ENCODE data around the gene MAP3K12. TPM values are rescaled to one million over a fixed set of nuclear protein-coding genes. Genes with fewer than 3 reads are reported as not detected.

The MAP3K12 gene
- polyA plus RNA-seq, 1 experiment = 35.7 TPM

GRCh38 chr12:53530920-53531319, 31.7 kb upstream of the MAP3K12 start:
- DNase-seq (ENCODE audit: low read depth, low spot score) = no peak
- POLR2A ChIA-PET = no interaction called here
- TF ChIP-seq, protein P1, sequence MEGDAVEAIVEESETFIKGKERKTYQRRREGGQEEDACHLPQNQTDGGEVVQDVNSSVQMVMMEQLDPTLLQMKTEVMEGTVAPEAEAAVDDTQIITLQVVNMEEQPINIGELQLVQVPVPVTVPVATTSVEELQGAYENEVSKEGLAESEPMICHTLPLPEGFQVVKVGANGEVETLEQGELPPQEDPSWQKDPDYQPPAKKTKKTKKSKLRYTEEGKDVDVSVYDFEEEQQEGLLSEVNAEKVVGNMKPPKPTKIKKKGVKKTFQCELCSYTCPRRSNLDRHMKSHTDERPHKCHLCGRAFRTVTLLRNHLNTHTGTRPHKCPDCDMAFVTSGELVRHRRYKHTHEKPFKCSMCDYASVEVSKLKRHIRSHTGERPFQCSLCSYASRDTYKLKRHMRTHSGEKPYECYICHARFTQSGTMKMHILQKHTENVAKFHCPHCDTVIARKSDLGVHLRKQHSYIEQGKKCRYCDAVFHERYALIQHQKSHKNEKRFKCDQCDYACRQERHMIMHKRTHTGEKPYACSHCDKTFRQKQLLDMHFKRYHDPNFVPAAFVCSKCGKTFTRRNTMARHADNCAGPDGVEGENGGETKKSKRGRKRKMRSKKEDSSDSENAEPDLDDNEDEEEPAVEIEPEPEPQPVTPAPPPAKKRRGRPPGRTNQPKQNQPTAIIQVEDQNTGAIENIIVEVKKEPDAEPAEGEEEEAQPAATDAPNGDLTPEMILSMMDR (IDR thresholded peaks at IDR 0.05; ENCODE audit: low read depth, low read length) = no peak
- H3K9me3 ChIP-seq (ENCODE audit: control insufficient read depth, insufficient read depth, low read length) = no peaks in the 10 kb centered on the region
- no peak overlapping the region for H3K4me3 ChIP-seq (ENCODE audit: low read depth, low read length)
- CTCF ChIA-PET = interaction anchor here (1.8 kb wide), 1 partner anchor 13 kb away, joined by 6 read pairs; no protein-coding TSS in a partner anchor
- H3K27ac ChIP-seq (ENCODE audit: low read depth, low read length) = no peak overlapping the region
- no peaks in the 10 kb centered on the region for H3K27me3 ChIP-seq (ENCODE audit: control insufficient read depth, insufficient read depth, low read length)

GRCh38 chr12:53530061-53530460, 30.8 kb upstream of the MAP3K12 start:
- no peaks in the 10 kb centered on the region for H3K27me3 ChIP-seq (ENCODE audit: control insufficient read depth, insufficient read depth, low read length)
- TF ChIP-seq, protein P1 (IDR thresholded peaks at IDR 0.05; ENCODE audit: low read depth, low read length) = no peak
- ChIA-PET CTCF (interaction anchor here (1.0 to 2.0 kb wide), 2 partner anchors 13 to 146 kb away, joined by 3 to 12 read pairs; partner anchors contain the start of gene ATP5MC2), POLR2A (no interaction called here)
- DNase-seq (ENCODE audit: low read depth, low spot score) = no peak
- H3K9me3 ChIP-seq (ENCODE audit: control insufficient read depth, insufficient read depth, low read length) = no peaks in the 10 kb centered on the region
- H3K4me3 ChIP-seq (ENCODE audit: low read depth, low read length) = no peak overlapping the region
- H3K27ac ChIP-seq (ENCODE audit: low read depth, low read length) = no peak overlapping the region

DNA sequence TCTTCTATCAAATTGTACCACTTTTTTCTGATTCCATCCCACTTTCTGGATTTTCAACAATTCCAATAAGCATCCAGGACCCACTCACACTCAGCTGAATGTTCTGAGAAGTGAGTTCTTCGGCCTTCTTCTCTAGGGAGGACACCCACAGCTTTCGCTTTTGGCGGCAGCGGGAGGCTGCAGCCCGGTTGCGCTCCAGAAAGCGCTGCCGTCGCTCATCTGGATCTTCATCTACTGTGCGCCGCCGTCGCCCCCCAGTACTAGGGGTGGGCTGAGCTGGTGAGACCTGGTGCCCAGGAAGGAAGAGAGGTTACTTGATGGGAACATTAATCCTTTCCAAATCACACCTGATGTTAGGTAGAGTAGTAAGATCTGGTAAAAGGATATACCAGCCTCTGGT, 25.2 kb upstream of the MAP3K12 start:
- POLR2A ChIA-PET = no interaction called here
- TF ChIP-seq, protein P1 (IDR thresholded peaks at IDR 0.05; ENCODE audit: low read depth, low read length) = no peak
- no peaks in the 10 kb centered on the region for H3K9me3 ChIP-seq (ENCODE audit: control insufficient read depth, insufficient read depth, low read length)
- H3K27ac ChIP-seq (ENCODE audit: low read depth, low read length) = no peak overlapping the region
- H3K4me3 ChIP-seq (ENCODE audit: low read depth, low read length) = no peak overlapping the region
- H3K27me3 ChIP-seq (ENCODE audit: control insufficient read depth, insufficient read depth, low read length) = no peaks in the 10 kb centered on the region
- DNase-seq (ENCODE audit: low read depth, low spot score) = no peak
- CTCF ChIA-PET = interaction anchor here (0.6 kb wide), 1 partner anchor 14 kb away, joined by 3 read pairs; no protein-coding TSS in a partner anchor

GRCh38 chr12:53523131-53523530, 23.9 kb upstream of the MAP3K12 start:
- H3K9me3 ChIP-seq (ENCODE audit: control insufficient read depth, insufficient read depth, low read length) = no peaks in the 10 kb centered on the region
- no peak for DNase-seq (ENCODE audit: low read depth, low spot score)
- no peak overlapping the region for H3K4me3 ChIP-seq (ENCODE audit: low read depth, low read length)
- TF ChIP-seq, protein P1 (IDR thresholded peaks at IDR 0.05; ENCODE audit: low read depth, low read length) = no peak
- no peak overlapping the region for H3K27ac ChIP-seq (ENCODE audit: low read depth, low read length)
- no peaks in the 10 kb centered on the region for H3K27me3 ChIP-seq (ENCODE audit: control insufficient read depth, insufficient read depth, low read length)
- ChIA-PET CTCF (interaction anchor here (0.7 to 1.1 kb wide), 2 partner anchors 20 to 171 kb away, joined by 3 read pairs; no protein-coding TSS in a partner anchor), POLR2A (no interaction called here)

DNA sequence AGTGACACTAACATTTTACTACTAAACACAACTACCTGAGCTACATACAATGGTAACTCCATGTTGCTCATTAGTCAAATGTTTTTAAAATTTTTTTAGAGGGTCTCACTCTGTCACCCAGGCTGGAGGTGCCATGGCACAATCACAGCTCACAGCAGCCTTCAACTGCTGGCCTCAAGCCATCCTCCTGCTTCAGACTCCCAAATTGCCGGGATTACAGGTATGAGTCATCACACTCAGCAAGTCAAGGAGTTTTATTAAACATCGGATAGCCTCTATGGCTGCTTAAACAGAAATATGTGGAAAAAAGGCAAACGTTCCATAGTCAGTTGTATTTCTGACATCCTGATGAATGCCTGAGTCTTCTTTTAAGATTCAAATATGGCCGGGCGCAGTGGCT, 19.1 kb upstream of the MAP3K12 start:
- DNase-seq (ENCODE audit: low read depth, low spot score) = no peak
- POLR2A ChIA-PET = no interaction called here
- Histone ChIP-seq H3K4me3 (ENCODE audit: low read depth, low read length) (no peak overlapping the region), H3K27ac (ENCODE audit: low read depth, low read length) (no peak overlapping the region), H3K27me3 (ENCODE audit: control insufficient read depth, insufficient read depth, low read length) (no peaks in the 10 kb centered on the region), H3K9me3 (ENCODE audit: control insufficient read depth, insufficient read depth, low read length) (no peaks in the 10 kb centered on the region)
- TF ChIP-seq, protein P1 (IDR thresholded peaks at IDR 0.05; ENCODE audit: low read depth, low read length) = no peak
- CTCF ChIA-PET = interaction anchor here (0.6 to 1.2 kb wide), 3 partner anchors 10 to 807 kb away, joined by 3 to 4 read pairs (median 4); partner anchors contain the start of gene COPZ1

Measured in AG04450 (cell line).